Measurements from ENCODE around the gene NUDT6.

The NUDT6 gene

DNA sequence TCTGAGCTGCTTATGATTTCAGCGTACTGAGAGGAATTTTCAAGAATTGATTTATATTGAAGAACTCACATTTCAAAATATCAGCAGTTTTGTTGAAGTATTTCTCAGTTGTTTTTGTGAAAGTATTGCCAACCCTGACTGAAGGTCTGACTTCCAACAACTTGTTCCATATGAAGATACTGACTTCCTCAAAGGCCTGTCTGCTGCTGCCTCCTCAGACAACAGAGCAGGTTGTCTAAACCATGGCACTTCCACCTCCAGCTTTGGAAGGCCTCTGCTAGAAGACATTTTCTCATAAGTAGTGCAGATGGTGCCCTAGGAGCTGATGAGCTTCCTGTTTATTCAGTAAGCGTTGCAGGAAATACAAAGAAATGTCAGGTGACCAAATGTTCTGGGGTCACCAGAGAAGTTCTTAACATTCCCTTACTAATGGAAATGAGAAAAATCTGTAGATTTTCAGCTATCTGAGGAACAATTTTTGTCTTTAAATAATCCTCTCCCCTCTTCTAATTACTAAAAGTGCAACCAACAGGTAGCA is 67.0 kb downstream of the NUDT6 start:
- no peak for TF ChIP-seq RAD21 (IDR thresholded peaks at IDR 0.05; ENCODE audit: low read depth)

DNA sequence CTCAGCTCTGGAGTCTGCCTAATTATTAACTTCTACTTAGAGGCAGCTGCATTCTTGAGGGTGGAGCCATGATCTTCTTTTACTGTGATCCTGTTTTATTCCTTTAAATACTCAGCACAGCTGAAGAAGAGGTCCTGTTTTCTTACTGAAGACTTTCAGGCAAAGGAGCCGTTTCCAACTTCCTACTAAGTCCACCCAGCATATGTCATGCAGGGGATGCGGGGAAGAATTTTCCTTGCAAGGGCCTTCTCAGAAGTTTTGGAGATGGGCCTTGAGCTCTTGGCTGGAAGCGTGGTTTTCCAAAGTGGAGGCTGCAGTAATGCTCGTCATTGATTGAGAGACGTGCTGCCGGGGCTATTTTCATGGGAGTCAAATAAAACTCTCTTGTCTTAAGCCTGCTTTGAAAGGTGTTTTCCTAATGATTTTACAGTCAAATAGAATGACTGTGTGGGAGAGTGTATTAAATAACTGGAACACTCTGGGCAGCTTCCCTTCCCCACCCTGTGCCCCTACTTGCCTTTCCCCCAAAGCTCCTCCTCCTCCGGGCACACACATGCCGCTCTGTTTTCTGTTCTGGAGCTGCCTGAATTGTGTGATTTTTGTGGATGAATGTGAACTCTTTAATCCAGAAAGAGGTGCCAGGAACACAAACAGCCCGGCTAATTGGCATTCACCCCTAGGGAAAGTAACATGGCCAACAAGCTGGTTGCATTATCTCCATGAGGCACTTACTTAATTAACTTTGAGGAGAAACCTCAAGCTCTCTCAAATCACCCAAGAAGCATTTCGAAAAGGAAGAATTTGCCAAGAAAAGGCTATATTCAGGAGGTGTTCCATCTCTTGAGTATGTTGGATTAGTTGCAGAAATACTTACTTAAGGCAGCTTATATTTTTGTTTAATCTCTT is 67.7 kb downstream of the NUDT6 start:
- TF ChIP-seq TAF1 (IDR thresholded peaks at IDR 0.05; ENCODE audit: low read depth) (no peak), RAD21 (IDR thresholded peaks at IDR 0.05; ENCODE audit: low read depth) (no peak), CREB1 (IDR thresholded peaks at IDR 0.05; ENCODE audit: low read depth) (no peak), ZBTB7A (IDR thresholded peaks at IDR 0.05; ENCODE audit: low read depth) (no peak), CEBPB (IDR thresholded peaks at IDR 0.05) (no peak), YY1 (IDR thresholded peaks at IDR 0.05; ENCODE audit: low read depth) (no peak)
- TF ChIP-seq, protein P1, sequence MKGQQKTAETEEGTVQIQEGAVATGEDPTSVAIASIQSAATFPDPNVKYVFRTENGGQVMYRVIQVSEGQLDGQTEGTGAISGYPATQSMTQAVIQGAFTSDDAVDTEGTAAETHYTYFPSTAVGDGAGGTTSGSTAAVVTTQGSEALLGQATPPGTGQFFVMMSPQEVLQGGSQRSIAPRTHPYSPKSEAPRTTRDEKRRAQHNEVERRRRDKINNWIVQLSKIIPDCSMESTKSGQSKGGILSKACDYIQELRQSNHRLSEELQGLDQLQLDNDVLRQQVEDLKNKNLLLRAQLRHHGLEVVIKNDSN (IDR thresholded peaks at IDR 0.05): no peak
- TF ChIP-seq, protein P2, sequence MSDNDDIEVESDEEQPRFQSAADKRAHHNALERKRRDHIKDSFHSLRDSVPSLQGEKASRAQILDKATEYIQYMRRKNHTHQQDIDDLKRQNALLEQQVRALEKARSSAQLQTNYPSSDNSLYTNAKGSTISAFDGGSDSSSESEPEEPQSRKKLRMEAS (IDR thresholded peaks at IDR 0.05): no peak

DNA sequence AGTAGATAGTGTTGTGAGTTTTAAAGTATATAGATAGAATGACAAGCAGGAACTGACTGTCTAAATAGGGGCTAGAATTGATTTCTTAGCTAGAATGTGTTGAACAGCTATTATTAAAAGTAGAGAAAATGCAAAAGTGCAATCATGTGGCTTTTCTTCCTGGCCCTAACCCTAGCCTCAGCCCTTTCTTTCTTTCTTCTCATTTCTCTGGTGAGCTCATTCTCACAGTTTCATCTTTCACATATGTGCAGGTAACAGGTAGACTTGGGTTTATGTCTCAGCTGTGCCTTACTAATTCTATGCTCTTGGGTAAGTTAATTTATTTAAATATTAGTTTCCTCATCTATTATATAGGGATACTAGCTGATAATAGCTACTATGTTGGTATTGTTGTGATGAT is 70.8 kb downstream of the NUDT6 start:
- TF ChIP-seq, protein P2 (IDR thresholded peaks at IDR 0.05): no peak
- TF ChIP-seq TEAD4 (IDR thresholded peaks at IDR 0.05) (no peak), EGR1 (IDR thresholded peaks at IDR 0.05) (no peak), ZBTB7A (IDR thresholded peaks at IDR 0.05; ENCODE audit: low read depth) (no peak), FOXM1 (IDR thresholded peaks at IDR 0.05; ENCODE audit: borderline replicate concordance, low read depth) (no peak), YY1 (IDR thresholded peaks at IDR 0.05; ENCODE audit: low read depth) (no peak), CREB1 (IDR thresholded peaks at IDR 0.05; ENCODE audit: low read depth) (no peak), TCF12 (IDR thresholded peaks at IDR 0.05; ENCODE audit: low read depth) (no peak), NFIC (IDR thresholded peaks at IDR 0.05) (no peak), CEBPB (IDR thresholded peaks at IDR 0.05) (no peak), EP300 (IDR thresholded peaks at IDR 0.05; ENCODE audit: borderline replicate concordance) (no peak)
- TF ChIP-seq, protein P3, sequence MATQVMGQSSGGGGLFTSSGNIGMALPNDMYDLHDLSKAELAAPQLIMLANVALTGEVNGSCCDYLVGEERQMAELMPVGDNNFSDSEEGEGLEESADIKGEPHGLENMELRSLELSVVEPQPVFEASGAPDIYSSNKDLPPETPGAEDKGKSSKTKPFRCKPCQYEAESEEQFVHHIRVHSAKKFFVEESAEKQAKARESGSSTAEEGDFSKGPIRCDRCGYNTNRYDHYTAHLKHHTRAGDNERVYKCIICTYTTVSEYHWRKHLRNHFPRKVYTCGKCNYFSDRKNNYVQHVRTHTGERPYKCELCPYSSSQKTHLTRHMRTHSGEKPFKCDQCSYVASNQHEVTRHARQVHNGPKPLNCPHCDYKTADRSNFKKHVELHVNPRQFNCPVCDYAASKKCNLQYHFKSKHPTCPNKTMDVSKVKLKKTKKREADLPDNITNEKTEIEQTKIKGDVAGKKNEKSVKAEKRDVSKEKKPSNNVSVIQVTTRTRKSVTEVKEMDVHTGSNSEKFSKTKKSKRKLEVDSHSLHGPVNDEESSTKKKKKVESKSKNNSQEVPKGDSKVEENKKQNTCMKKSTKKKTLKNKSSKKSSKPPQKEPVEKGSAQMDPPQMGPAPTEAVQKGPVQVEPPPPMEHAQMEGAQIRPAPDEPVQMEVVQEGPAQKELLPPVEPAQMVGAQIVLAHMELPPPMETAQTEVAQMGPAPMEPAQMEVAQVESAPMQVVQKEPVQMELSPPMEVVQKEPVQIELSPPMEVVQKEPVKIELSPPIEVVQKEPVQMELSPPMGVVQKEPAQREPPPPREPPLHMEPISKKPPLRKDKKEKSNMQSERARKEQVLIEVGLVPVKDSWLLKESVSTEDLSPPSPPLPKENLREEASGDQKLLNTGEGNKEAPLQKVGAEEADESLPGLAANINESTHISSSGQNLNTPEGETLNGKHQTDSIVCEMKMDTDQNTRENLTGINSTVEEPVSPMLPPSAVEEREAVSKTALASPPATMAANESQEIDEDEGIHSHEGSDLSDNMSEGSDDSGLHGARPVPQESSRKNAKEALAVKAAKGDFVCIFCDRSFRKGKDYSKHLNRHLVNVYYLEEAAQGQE (IDR thresholded peaks at IDR 0.05; ENCODE audit: low read depth): no peak

DNA sequence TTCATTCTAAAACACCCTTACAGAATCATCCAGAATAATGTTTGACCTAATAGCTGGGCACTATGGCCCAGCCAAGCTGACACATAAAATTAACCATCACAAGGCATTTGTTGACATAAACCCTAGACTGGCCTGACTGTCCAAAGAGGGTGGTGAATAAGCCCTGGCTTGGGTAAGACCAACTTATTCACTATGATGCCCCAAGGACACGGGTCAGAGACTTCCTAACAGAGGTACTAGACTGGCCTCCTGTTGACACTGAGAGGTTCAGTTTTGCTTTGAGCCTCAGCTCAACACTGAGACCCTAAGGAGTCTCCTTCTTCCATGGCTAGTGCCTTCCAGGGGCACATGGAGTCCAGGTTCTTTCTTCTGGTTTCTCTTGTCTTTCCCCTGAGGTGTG is 74.5 kb downstream of the NUDT6 start:
- TF ChIP-seq TEAD4 (IDR thresholded peaks at IDR 0.05) (no peak), FOXM1 (IDR thresholded peaks at IDR 0.05; ENCODE audit: borderline replicate concordance, low read depth) (no peak), CREB1 (IDR thresholded peaks at IDR 0.05; ENCODE audit: low read depth) (no peak), RAD21 (IDR thresholded peaks at IDR 0.05; ENCODE audit: low read depth) (no peak), EGR1 (IDR thresholded peaks at IDR 0.05) (no peak)
- TF ChIP-seq, protein P2 (IDR thresholded peaks at IDR 0.05): no peak
- TF ChIP-seq, protein P3 (IDR thresholded peaks at IDR 0.05; ENCODE audit: low read depth): no peak

DNA sequence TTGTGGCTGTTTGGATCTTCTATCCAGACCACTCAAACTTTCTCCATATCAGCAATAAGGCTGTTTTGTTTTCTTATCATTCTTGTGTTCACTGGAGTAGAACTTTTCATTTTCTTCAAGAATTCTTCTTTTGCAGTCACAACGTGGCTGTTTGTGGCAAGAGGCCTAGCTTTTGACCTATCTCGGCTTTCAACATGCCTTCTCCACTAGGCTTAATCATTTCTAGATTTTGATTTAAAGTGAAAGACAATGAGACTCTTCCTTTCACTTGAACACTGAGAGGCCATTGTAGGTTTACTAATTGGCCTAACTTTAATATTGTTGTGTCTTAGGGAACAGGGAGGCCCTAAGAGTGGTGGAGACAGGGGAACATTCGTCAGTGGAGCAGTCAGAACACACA is 76.6 kb downstream of the NUDT6 start:
- TF ChIP-seq, protein P1 (IDR thresholded peaks at IDR 0.05): no peak
- no peak for TF ChIP-seq EP300 (IDR thresholded peaks at IDR 0.05; ENCODE audit: borderline replicate concordance)
- TF ChIP-seq RAD21 (IDR thresholded peaks at IDR 0.05; ENCODE audit: low read depth): no peak
- no peak for TF ChIP-seq CEBPB (IDR thresholded peaks at IDR 0.05)
- TF ChIP-seq EGR1 (IDR thresholded peaks at IDR 0.05): no peak
- TF ChIP-seq NFIC (IDR thresholded peaks at IDR 0.05): no peak
- no peak for TF ChIP-seq TEAD4 (IDR thresholded peaks at IDR 0.05)
- TF ChIP-seq, protein P3 (IDR thresholded peaks at IDR 0.05; ENCODE audit: low read depth): no peak
- TF ChIP-seq, protein P2 (IDR thresholded peaks at IDR 0.05): no peak
- TF ChIP-seq YY1 (IDR thresholded peaks at IDR 0.05; ENCODE audit: low read depth): no peak
- TF ChIP-seq CREB1 (IDR thresholded peaks at IDR 0.05; ENCODE audit: low read depth): no peak
- no peak for TF ChIP-seq ZBTB7A (IDR thresholded peaks at IDR 0.05; ENCODE audit: low read depth)
- TF ChIP-seq TAF1 (IDR thresholded peaks at IDR 0.05; ENCODE audit: low read depth): no peak

Data from Ishikawa (cell line).